HG02678 (cell line): ENCODE data around the gene ANKFY1.
"Not testable (repeated sequence)": the region's sequence is repeated elsewhere in the genome, so short reads cannot be mapped to it uniquely, and the experiment has no call there.

Source experiments
- ATAC-seq: cut with Tn5 transposase; IDR thresholded peaks from one replicate; pipeline ENCODE4 v1.9.1; 2021; ENCODE audit warnings: mild to moderate bottlenecking, moderate library complexity; ENCODE audit not compliant: unreplicated experiment

Gene ANKFY1

GRCh38 chr17:4262703-4263102, 1.1 kb downstream of the ANKFY1 start:
- no peak for ATAC-seq

GRCh38 chr17:4261452-4261851, 2.3 kb downstream of the ANKFY1 start:
- no peak for ATAC-seq

DNA sequence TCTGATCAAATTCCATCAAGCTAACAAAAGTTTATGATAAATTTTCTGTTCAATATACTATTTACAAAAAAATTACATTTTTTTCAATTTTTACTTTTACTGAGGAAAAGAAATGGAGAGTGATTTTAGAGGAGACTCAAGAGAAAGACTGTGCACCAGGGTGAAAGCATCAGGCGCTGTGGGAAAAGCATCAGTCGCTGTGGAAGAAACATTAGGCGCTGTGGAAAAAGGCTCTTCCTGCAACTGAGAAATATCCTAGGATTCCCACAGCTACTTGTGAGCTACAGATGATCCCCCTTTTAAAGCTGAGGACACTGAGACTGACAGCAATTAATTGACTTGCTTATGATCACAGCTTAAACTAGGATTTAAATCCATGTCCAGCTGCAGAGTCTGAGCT, 4.9 kb downstream of the ANKFY1 start:
- no peak for ATAC-seq

- ATAC-seq = no peak
Measured at GRCh38 chr17:4256952-4257351, 6.8 kb downstream of the ANKFY1 start.

DNA sequence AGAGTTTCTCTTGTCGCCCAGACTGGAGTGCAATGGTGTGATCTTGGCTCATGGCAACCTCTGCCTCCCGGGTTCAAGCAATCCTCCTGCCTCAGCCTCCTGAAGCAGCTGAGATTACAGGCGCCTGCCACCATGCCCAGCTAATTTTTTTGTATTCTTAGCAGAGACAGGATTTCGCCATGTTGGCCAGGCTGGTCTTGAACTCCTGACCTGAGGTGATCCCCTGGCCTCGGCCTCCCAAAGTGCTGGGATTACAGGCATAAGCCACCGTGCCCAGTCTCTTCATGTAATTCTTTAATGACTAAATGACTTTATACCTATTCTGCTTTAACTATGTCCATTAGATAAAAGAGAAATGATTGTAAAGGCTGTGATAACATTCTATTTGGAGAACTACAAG, 8.5 kb downstream of the ANKFY1 start:
- ATAC-seq = not testable (repeated sequence)

- ATAC-seq = no peak
Measured at GRCh38 chr17:4250887-4251286, 12.9 kb downstream of the ANKFY1 start.

DNA sequence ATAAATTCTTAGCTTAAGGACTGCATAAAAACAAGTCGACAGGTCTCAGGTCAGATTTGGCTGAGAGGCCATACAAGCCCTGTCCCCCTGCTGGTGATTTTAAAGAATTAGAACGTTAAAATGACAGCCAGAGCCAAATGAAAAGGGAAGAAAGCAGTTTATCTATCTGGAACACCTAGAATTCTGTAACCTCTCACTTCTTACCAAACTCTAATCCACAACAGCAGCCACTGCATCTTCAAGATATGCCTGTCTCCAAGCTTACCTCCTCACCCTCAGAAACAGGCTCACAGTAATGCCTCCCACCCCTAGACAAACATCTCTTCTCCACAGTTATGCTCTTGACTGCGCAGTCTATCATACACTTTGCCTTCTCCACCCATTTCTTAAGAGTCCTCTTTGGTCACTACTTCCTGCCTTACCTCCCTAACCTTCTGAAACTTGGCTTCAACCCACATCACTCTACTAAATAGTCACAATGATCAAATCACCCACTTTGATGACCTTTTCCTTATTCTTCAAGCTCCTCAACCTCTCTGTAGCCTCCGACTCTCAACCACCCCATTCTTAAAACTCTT, 14.2 kb downstream of the ANKFY1 start:
- ATAC-seq = no peak

DNA sequence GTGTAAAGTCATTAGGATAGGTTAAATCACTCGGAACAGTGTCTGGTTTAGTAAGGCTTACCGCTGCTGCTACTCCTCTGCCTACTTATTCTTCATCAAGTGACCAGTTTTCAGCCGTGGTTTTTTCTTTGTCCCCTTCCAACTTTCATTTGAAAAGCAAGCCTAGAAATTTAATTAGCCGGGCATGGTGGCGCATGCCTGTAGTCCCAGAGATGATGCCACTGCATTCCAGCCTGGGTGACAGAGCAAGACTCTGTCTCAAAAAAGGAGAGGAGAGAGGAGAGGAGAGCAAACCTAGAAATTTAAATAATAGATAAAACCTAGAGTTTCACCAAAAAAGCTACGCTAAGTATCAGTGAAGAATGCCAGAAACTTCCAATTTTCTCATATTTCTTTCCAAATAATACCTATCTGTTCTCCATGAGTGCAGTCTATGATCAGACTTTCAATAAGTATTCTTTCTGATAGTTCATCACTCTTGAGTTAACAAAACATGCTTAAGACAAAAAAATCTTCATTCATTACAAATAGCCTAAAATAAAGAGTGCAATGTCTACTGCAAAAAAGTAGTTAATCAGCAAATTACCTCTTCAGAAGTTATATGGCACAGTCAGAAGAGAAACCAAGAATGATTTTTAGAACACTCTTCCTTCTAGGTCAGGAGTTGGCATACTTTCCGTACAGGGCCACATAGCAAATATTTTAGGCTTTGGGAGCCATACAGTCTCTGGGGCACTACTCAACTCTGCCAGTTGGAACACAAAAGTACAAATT, 15.1 kb downstream of the ANKFY1 start:
- no peak for ATAC-seq

- no peak for ATAC-seq
Measured at GRCh38 chr17:4247971-4248388, 15.8 kb downstream of the ANKFY1 start.

DNA sequence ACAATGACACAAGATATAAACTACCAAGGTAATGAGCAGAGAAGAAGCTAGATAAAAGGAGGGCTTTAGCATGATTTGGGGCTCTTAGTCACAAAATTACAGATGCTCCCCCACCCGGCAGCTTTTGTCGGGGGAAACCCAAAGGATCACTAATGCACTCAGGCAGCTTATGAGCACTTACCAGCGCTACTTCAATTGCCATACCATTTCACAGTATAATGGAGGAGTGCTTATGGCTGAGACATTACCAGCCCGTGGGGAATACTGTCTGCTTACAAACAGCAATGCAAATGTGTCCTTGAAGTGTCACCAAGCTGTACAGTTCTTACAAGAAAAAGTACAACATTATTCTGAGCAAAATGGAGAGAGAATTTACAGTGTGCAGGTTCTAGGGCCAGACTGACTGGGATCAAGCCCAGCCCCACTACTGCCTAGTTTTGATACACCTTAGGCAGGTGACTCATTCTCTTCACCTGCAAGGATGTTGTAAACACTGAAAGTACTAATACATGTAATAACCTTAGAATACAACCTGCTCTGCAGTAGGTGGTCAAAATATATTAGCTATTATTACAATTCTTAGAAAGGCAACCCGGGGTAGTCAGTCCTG, 16.3 kb downstream of the ANKFY1 start:
- ATAC-seq = no peak

GRCh38 chr17:4246674-4247073, 17.1 kb downstream of the ANKFY1 start:
- ATAC-seq = no peak

GRCh38 chr17:4241535-4241934, 22.2 kb downstream of the ANKFY1 start:
- no peak for ATAC-seq

- ATAC-seq = no peak
Measured at GRCh38 chr17:4236456-4236855, 27.3 kb downstream of the ANKFY1 start.

DNA sequence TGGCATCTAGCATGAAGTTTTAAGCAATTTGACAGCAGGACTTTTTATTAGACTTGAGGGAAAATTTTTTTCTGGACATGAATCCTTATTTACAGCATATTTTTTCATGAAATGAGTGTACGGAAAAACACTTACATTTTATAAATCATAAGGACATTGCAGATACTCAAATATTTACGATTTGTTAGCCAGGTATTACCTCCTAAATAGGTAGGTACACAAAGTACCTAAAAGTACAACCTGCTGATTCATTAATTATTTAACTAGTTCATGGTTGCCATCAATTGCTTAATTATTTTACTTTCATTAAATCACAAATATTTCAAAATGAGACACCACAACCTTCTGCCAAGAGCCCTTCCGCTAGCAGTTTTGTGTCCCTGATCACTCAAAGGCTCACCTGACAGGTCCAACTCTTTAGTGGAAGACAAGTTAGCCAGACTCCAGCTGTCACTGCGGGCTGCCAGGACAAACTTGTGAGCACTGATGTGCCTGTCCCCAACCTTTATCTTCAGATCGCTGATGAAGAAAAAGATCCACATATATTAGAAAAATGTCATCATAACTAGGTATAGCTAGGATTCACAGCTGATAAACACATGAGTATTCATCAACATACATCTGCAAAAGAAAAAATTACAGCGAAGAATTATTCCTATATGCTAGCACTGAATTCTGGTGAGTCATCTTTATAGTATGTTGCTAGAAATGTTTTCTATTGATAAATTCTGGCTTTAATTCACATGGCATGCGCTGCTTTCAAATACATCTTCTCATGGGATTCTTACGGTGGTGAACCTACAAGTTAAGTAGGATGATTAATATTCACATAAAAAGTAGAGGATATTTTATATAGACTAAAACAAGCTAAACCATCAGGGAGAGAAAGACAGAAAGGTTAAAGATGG, 28.2 kb downstream of the ANKFY1 start:
- no peak for ATAC-seq

- ATAC-seq = no peak
Measured at GRCh38 chr17:4234401-4234800, 29.4 kb downstream of the ANKFY1 start.

GRCh38 chr17:4233668-4234258, 30.0 kb downstream of the ANKFY1 start:
- ATAC-seq = no peak

DNA sequence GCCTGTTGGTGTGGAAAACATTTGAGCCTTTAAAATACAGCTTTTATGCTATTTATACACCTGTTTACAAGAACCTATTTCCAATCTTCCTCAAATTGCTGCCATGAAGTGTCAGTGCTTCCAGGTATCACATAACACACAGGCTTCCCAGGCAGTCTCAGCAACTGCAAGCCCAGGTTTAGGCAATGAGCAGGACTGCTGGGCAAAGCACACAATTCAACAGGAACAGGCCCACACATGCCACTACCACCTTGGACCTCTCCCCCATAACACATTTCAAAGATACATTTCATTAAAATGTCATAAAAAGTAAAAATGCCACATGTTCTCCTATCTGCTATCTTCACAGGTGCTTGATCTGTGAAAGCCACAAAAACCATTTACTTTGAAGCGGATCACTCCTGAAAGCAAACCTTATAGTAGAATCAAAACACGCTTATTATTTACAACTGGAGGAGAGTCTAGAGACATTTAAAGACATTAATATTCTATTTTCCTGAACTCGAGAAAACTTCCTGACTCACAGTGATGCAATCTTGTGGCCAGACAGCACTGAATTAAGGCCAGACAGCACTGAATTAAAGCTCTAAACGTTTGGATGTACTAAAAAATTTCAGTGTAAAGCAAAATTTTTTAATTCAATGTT, 31.5 kb downstream of the ANKFY1 start:
- no peak for ATAC-seq

DNA sequence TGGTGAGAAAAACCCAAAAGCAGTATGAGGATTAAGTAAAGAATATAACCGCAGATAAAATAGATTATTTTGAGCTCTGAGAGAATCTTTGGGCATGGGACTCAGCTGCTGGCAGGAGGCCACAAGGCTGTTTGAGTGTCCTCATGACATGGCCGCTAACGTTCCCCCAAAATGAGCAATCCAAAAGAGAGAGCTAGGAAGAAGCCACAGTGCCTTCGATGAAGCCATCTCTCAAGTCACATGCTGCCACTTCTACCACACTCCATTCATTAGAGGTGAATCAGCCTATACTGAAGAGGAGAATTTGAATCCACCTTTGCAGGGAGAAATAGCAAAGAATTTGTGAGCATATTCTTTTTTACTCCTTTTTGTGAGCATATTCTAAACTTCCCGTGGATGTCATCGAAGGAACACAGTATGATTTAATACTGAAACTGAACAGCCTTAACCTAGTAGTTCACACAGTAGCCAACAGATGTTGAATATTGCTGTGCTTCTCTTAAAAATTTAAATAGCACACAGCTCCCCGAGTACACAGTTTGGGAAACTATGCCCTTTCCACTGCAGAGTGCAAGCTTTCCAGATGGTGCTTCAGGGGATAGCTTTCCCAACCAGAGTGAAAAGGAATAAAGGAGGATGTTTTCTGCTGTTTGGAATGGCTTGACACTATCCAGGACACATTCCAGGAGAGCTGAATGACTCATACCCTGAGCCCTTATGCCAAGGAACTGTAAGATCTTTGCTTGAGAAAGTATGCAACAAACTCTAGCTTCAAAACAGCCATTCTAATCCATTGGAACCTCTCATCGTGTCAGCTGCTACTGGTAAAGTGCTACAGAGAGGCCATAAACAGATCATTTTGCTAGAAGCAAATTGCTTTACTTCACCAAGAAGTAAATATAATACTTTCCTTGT, 33.9 kb downstream of the ANKFY1 start:
- no peak for ATAC-seq

- no peak for ATAC-seq
Measured at GRCh38 chr17:4221899-4222659, 41.7 kb downstream of the ANKFY1 start.
